ENCODE data around the gene MED31.
"Not testable (repeated sequence)": the region's sequence is repeated elsewhere in the genome, so short reads cannot be mapped to it uniquely, and the experiment has no call there.

Gene MED31

GRCh38 chr17:6626616-6627015, 24.8 kb downstream of the MED31 start:
- no peak for DNase-seq (ENCODE audit: low spot score)

- no peak for DNase-seq (ENCODE audit: low spot score)
Measured at GRCh38 chr17:6623941-6624340, 27.5 kb downstream of the MED31 start.

GRCh38 chr17:6611231-6611630, 40.2 kb downstream of the MED31 start:
- no peak for DNase-seq (ENCODE audit: low spot score)

DNA sequence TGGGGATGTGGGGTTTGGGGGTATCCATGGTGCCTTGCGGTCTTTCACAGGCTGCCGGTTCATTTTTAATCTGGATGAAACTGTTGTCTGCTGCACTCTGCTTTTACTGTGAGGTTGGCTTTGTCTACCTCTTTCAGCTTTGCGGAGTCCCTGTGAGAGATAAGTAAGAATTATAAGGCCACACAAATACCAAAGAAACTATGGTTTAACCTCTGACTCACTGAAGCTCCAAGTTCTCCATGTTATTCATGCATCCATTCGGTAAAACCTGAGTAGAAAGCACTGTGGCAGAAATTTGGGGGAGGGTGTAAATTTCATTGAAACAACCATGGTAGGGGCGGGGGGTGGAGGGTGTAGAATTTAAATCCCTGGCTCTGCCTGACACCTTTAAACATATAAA, 41.4 kb downstream of the MED31 start:
- no peak for DNase-seq (ENCODE audit: low spot score)

GRCh38 chr17:6608321-6608720, 43.1 kb downstream of the MED31 start:
- DNase-seq (ENCODE audit: low spot score), result no peak

DNA sequence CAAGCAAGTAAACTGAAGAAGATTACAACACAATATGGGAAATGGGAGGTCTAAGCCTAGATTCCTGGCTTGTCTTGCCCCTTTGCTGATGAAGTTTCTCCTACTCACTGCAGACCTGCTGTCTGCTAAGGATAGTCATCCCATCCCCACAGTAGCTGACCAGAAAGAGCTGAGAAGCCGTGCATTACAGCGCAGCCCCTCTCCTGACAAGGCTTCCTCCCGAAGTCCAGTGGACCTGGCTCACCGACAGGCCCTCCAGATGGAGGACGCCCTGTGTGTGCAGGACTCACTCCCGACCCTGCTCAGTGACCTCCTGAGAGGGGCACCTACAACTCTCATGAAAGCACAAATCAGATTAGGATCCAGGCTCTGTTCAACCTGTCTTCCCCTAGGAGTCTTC, 46.3 kb downstream of the MED31 start:
- no peak for DNase-seq (ENCODE audit: low spot score)

DNA sequence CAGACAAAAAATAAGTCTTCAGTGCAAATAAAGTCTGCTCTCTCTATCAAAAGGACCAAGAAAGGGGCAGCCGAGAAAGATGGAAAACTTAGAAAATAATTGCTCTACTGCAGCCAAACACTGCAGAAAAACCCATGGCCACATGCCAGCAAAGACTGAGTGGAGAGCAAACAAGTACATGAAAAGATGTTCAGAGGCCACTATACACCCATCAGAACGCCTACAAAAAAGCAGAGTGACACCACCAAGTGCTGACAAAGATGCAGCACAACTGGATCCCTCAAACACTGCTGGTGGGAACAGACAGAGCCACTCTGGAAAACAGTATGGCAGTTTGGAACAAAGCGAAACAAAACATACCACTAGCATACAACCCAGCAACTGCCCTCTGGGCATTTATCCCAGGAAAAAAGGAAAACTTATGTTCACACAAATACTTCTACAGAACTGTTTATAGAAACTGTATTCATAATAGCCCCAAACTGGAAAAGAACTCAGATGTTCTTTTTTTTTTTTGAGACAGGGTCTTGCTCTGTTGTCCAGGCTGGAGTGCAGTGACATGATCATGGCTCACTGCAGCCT, 47.6 kb downstream of the MED31 start:
- no peak for DNase-seq (ENCODE audit: low spot score)

DNA sequence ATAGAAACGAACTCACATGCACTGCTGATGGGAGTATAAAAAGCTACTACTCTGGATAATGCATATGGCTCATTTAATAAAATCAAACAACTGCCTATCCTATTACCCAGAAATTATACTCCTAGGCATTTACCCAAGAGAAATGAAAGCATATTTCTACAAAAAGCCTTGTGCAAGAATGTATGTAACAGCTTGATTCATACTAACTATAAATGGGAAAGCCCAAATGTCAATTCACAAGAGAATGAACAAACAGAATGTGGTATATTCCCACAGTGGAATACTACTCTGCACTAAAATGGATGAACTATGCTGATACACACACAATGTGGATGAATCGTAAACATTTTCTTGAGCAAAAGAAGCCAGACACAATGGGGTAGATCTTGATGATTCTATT, 49.3 kb downstream of the MED31 start:
- DNase-seq (ENCODE audit: low spot score), result no peak

DNA sequence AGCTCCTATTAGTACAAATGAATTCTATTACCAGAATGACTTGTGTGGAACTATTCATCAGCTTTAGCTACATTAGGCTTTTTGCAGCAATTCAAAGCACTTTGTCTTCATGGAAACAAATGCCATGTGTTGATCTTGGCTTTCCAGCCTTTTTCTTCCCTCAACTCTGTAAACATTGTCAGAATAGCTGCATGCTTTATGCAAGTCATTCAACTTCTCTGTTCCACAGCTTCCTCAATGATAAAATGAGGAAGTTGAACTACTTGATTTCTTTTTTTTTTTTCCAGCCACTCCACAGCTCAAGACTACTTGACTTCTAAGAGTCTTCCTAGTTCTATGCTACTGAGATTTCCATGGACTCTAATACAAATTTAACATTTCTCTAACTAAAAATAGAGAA, 52.0 kb downstream of the MED31 start:
- DNase-seq (ENCODE audit: low spot score), result no peak

DNA sequence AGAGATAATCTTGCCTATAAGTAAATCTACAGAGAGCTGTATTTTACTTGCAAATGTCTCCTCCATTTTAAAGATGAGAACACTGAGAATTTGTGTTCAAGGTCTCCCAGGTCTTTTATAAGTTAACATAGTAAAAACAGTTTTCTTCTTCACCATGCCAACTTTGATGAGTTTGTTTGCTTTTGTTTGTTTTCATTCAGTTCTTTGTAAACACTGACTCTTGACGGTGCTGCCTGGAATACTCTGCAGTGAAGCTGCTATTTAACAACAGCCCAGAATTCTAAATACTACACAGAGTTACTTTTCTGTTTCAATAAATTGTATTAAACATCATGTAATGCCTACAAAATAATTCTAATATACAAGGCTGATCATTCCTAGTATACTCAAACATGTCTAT, 53.7 kb downstream of the MED31 start:
- no peak for DNase-seq (ENCODE audit: low spot score)

- DNase-seq (ENCODE audit: low spot score), result no peak
Measured at GRCh38 chr17:6596941-6597340, 54.5 kb downstream of the MED31 start.

DNA sequence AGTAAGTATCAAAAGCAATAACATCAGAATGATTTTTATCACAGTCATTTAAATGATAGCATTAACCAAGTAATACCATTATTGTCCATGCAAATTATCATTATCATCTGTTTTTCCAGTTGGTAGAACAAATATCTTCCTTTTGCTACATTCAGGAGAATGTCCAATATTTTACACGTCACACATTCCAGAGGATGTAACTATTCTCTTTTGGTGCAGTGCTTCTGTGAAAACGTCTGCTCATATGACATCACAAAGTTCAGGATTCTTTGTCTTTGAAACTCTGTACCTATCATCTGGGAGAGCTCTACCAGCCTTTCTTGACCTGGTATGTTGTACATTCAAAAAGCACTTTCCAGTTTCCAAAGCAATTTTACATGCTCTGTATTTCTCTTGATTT, 54.9 kb downstream of the MED31 start:
- DNase-seq (ENCODE audit: low spot score), result no peak

DNA sequence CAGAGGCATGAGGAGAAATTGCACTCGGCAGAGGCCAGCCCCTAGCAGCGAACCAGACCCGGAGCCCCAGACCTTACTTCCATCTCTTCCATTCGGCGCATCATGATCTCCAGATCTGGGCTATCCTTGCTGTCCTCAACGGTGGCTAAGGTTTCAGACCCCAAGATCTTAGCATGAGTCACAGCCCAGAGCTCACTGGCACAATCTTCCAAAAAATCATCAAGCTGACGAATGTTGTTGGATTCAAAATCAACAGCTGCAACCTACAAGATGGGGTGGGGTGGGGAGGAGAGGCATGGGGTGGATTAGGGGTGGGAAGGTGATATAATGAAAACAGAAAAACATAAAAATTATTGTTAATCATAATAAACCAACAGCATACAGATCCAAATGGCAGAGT, 55.3 kb downstream of the MED31 start:
- DNase-seq (ENCODE audit: low spot score), result no peak

- DNase-seq (ENCODE audit: low spot score), result not testable (repeated sequence)
Measured at GRCh38 chr17:6593371-6593770, 58.0 kb downstream of the MED31 start.
